Cardiac muscle cell (in vitro differentiated cells and primary cell): ENCODE measurements around the gene ERCC5. TPM values are rescaled to one million over a fixed set of nuclear protein-coding genes. Genes with fewer than 3 reads are reported as not detected.

ENCODE experiments used
- DNase-seq, 2 donors: peaks; one replicate each; pipeline versions ENCODE4 v3.0.0 to v3.0.0-alpha.2; 2010 to 2017; ENCODE audit warnings: low read depth in 1 of 2, low spot score in 1 of 2
- H3K27ac ChIP-seq: fragments of 200-600 bp; sonication (generic); 2 replicates; pipeline ENCODE4 v1.5.1; 2016
- H3K27me3 ChIP-seq: fragments of 200-600 bp; sonication (generic); 2 replicates; pipeline ENCODE4 v1.6.0; 2016; ENCODE audit warnings: control low read depth
- H3K36me3 ChIP-seq: fragments of 200-600 bp; sonication (generic); 2 replicates; pipeline ENCODE4 v1.5.1; 2016; ENCODE audit warnings: control low read depth
- H3K4me1 ChIP-seq: fragments of 200-600 bp; sonication (generic); 2 replicates; pipeline ENCODE4 v1.8.1; 2017; ENCODE audit warnings: low read depth, mild to moderate bottlenecking, mixed run types
- H3K4me3 ChIP-seq: fragments of 200-600 bp; sonication (generic); 2 replicates; pipeline ENCODE4 v1.5.1; 2016; ENCODE audit warnings: mild to moderate bottlenecking
- H3K9me3 ChIP-seq: fragments of 200-600 bp; sonication (generic); 2 replicates; pipeline ENCODE4 v1.5.1; 2017; ENCODE audit warnings: low read depth, mild to moderate bottlenecking, control low read depth
- CTCF ChIP-seq: IDR thresholded peaks from 2 replicates; pipeline ENCODE4 v1.5.1; 2012; ENCODE audit warnings: low read depth, mild to moderate bottlenecking, low read length
- polyA plus RNA-seq: library from polyadenylated mRNA; unstranded; fragments of >200 nt; fragmentation: Nextera tagmentation; extraction: Ambion mirVana; gene quantifications from 2 replicates; pipeline ENCODE4 v1.2.1, GENCODE V29; 2016
- total RNA-seq: library from RNA; depleted of rRNA; stranded (reverse); fragments of >200 nt; gene quantifications from 2 replicates; pipeline ENCODE4 v1.2.3, GENCODE V29; 2016

Gene ERCC5
- total and polyA plus RNA-seq, 2 experiments from 2014 or later, result 24.9 to 84.3 TPM

DNA sequence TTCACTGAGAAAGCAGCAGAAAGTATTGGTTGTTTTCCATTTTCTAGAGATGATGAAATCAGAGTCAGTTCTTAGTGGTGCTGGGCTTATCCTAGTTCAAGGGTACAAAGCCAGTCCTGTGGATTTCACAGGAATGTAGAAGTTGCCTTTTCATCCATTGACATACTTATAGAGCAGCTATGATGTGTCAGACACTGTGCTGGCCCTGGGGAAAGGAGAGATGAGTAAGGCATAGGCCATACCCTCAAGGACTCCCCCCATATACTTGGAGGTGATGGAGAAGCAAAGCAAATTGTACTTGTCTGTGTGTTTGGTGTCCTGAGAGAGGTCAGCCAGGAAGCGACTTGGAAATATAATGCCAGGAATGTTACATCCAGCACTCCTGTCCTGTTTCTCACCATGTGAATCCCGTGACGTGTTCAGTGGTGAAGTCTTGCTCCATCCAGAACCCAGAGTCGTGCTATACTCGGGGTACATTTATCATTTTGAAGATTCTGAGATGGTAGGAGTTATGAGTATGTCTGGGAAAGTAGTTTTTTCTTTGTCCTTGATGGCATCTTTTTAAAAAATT is 22.6 kb downstream of the ERCC5 start:
- no peaks in the 10 kb centered on the region for H3K9me3 ChIP-seq
- H3K27ac ChIP-seq, result peak overlapping the region; percentile 12
- TF ChIP-seq CTCF, result no peak
- no peaks in the 10 kb centered on the region for H3K27me3 ChIP-seq
- no peak for DNase-seq
- H3K4me3 ChIP-seq, result no peak overlapping the region
- H3K4me1 ChIP-seq, result peaks cover 11% of the 10 kb centered on the region
- H3K36me3 ChIP-seq, result peaks cover 58% of the 10 kb centered on the region

DNA sequence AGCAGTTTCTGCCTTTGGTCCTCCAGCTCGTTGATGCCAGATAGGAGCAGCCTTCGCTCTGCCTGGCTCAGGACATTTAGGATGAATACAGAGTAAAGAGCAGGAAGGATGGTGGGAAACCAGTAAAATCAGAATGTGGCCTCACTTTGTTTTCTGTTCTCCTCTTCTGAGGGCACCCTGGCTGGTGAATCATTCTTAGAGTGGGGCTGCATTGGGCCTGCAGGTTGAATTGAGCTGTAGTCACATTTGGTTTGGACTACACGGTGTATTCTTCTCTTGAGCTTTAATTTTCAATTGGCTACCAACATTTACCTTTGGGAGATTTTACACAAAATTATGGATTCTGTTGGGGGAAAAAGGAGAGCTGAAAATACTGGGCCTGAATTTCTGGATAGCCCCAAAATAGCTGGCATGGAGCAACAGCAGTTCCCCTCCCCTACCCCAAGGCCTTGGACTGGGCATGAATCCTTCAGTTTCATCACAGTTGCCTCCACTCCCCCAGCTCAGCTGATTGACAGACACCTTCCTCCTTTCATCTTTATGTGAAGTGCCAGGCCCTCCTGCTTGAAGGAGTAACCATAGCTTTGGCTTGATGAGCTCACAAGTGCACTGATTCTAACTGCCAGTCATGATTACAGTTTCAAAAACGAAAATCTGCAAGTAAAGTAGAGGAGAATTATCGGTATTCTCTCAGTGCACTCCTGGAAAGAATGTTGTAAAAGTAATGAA is 24.3 kb downstream of the ERCC5 start:
- no peak overlapping the region for H3K4me3 ChIP-seq
- TF ChIP-seq CTCF, result no peak
- no peaks in the 10 kb centered on the region for H3K27me3 ChIP-seq
- peaks cover 11% of the 10 kb centered on the region for H3K4me1 ChIP-seq
- H3K9me3 ChIP-seq, result no peaks in the 10 kb centered on the region
- H3K36me3 ChIP-seq, result peaks cover 54% of the 10 kb centered on the region
- no peak for DNase-seq
- H3K27ac ChIP-seq, result peak overlapping the region; percentile 44

DNA sequence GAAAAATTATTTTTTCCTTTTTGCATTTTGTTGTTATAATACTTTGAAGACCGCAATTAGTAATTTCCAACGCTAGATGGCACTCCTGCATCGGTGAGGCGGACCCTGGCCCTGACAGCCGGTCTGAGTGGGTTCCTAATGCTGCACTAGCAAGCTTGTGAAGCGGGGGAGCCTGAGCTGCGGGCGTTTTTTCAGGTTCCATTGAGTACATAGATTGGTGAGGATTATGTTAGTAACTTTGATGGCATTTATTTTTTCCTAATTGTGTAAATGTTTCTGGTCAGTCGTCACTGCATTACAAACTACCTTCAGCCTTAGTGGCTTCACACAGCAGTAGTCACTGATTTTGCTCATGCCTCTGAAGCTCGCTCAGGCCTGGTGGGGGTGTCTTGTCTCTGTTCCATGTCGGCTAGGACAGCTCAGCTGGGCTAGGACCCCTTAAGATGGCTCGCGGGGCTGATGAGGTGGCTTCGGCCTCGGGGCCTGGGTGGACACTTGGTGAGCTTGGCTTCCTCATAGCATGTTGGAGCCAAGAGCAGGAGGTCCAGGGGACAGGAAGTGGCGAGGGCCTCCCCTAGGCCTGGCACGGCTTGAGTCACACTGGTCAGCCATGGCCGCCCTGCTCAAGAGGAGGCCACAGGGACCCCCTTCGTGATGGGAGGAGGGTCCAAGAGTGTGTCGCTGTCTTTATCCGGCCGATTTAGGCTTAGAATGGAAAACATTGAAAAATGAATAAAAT is 25.0 kb downstream of the ERCC5 start:
- Histone ChIP-seq H3K36me3 (peaks cover 56% of the 10 kb centered on the region), H3K27me3 (no peaks in the 10 kb centered on the region), H3K9me3 (no peaks in the 10 kb centered on the region), H3K27ac (no peak overlapping the region), H3K4me3 (no peak overlapping the region), H3K4me1 (peaks cover 11% of the 10 kb centered on the region)
- TF ChIP-seq CTCF, result peak; percentile 75
- peak; percentile 80 to 82 for DNase-seq

GRCh38 chr13:102872131-102872530 is 26.3 kb downstream of the ERCC5 start:
- Histone ChIP-seq H3K36me3 (peaks cover 51% of the 10 kb centered on the region), H3K9me3 (no peaks in the 10 kb centered on the region), H3K27ac (no peak overlapping the region), H3K4me1 (peaks cover 11% of the 10 kb centered on the region), H3K4me3 (no peak overlapping the region), H3K27me3 (no peaks in the 10 kb centered on the region)
- no peak for DNase-seq
- TF ChIP-seq CTCF, result no peak

DNA sequence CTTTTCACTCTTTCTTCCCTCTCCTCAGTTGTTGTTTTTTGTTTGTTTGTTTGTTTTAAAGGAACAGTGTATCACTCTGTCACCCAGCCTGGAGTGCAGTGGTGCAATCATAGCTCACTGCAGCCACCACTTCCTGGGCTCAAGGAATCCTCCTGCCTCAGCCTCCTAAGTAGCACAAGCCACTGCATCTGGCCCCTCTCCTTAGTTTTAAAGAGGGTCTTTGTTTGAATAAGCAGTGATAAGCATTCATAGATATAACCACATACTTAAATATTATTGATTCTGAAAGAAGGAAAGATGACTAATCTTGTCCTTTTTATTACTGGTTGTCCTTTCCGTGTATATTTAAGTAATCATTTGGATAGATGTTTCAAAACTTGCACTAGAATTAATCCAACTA is 26.7 kb downstream of the ERCC5 start:
- Histone ChIP-seq H3K36me3 (peaks cover 49% of the 10 kb centered on the region), H3K9me3 (no peaks in the 10 kb centered on the region)
- TF ChIP-seq CTCF, result no peak

More for the DNA sequence above, 26.7 kb downstream of the ERCC5 start:
- DNase-seq, result no peak
- no peak overlapping the region for H3K27ac ChIP-seq
- no peak overlapping the region for H3K4me3 ChIP-seq
- H3K4me1 ChIP-seq, result peaks cover 11% of the 10 kb centered on the region
- H3K27me3 ChIP-seq, result no peaks in the 10 kb centered on the region
